T47D (cell line): ENCODE results near the gene KISS1R.

Experiments
- DNase-seq, 2 experiments: peaks; one replicate each; pipeline versions ENCODE4 v3.0.0 to v3.0.0-alpha.2; 2011 to 2012; ENCODE audit warnings: low read depth in 1 of 2, low spot score in 1 of 2
- JUND ChIP-seq: IDR thresholded peaks from 2 replicates; pipeline ENCODE4 v1.6.1; 2012; ENCODE audit warnings: low read depth
- in situ Hi-C: cut with HindIII; loops from 2 replicates; pipeline ENCODE4 v1.10.0; 2016; ENCODE audit warnings: low sequenced_read_pairs, low pct_unique_long_range_greater_than_20kb

Gene KISS1R

DNA sequence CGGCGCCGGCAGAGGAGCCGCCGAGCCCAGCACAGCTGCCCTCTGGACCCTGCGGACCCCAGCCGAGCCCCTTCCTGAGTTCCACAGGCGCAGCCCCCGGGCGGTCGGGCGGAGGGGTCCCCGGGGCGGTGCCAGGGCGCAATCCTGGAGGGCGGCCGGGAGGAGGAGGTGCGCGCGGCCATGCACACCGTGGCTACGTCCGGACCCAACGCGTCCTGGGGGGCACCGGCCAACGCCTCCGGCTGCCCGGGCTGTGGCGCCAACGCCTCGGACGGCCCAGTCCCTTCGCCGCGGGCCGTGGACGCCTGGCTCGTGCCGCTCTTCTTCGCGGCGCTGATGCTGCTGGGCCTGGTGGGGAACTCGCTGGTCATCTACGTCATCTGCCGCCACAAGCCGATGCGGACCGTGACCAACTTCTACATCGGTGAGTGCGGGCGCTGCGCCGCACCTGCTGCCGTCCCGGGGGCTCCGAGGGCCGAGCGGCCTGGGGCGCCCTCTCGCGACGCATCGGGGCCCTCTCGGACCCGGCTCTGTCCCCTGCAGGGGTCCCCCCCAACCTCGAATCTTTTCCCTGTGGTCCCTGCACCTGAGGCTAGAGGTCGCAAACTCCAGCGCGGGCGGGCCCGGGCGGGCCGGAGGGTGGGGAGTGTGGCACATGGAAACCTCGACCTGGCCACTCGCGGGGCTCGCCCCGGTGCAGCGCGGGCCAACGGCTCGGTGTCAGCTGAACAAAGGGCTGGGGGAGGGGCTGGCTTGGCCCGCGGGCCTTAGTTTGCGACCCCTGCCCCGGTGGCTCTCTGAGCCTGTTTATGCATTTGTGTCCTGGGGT lies at the start of gene KISS1R:
TSS of gene KISS1R (plus strand) at position 11 of the 829 bp plus-strand sequence. CDS start at position 181, 170 bp downstream.
- in situ Hi-C loops = no loop called here
- TF ChIP-seq JUND = no peak
- peak in 1 of 2 experiments; percentile 56 for DNase-seq

DNA sequence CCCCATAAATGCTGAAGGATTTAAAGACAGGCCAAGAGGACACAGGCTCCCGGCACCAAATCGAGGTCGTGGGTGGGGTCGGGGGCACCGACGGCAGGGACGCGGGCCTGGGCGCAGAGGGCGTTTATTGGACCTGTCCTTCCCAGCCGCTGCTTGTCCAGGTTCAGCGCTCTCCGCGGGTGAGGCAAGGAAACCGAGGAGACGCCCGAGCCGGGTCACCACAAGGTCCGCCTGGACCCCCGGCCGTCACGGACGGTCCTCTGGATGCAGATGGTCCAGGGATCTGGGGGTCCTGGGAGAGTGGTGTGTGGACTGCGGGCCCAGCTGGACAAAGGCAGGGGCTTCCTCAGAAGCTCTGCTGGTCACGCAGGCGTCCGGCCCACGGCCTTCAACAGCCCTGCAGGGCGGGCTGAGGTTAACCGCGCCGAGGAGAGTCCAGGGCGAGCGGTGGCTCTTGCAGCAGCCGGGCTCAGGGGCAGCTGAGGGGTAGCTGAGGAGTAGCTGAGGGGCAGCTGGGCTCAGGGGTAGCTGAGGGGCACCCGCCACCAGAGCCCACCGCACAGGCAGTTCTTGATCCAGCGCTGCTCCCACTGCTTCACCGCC lies 49.2 kb upstream of the KISS1R start:
- in situ Hi-C loops = no loop called here
- no peak for TF ChIP-seq JUND
- DNase-seq = no peak

DNA sequence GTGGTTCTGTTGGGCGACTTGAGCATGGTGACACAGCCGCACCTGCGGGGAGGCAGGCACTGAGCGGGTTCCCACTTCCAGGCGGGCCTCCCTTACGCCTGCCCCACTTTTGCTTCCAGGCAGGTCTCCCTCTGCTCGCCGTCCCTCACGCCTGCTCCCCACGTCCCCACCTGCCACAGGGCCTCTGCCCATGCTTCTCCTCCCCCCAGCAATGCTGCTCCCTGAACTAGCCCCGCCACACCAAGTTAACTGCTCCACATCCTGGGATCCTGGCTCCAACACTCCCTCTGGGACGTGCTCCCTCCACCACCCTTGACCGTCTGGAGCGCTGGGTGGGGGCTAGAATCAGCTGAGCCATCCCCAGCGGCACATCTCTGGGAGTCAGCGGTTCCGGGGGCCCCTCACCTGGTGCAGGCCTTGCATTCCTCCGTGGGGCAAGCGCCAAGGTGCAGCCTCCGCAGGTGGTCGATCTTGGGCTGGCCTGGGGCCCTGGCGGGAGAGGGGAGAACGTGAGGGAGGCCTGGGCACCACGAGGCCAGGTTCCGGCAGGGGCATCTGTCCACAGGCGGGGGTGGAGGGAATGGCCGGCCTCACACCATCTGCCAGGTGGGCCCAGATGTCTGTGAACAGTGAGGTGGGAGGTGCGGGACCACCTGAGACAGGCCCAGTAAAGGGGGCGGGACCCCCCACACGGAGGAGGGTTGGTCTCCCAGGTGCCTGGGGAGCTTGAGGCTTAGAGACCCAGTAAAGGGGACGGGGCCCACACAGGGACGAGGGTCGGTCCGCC lies 48.5 kb upstream of the KISS1R start:
- DNase-seq = no peak
- in situ Hi-C loops = no loop called here
- TF ChIP-seq JUND = no peak

DNA sequence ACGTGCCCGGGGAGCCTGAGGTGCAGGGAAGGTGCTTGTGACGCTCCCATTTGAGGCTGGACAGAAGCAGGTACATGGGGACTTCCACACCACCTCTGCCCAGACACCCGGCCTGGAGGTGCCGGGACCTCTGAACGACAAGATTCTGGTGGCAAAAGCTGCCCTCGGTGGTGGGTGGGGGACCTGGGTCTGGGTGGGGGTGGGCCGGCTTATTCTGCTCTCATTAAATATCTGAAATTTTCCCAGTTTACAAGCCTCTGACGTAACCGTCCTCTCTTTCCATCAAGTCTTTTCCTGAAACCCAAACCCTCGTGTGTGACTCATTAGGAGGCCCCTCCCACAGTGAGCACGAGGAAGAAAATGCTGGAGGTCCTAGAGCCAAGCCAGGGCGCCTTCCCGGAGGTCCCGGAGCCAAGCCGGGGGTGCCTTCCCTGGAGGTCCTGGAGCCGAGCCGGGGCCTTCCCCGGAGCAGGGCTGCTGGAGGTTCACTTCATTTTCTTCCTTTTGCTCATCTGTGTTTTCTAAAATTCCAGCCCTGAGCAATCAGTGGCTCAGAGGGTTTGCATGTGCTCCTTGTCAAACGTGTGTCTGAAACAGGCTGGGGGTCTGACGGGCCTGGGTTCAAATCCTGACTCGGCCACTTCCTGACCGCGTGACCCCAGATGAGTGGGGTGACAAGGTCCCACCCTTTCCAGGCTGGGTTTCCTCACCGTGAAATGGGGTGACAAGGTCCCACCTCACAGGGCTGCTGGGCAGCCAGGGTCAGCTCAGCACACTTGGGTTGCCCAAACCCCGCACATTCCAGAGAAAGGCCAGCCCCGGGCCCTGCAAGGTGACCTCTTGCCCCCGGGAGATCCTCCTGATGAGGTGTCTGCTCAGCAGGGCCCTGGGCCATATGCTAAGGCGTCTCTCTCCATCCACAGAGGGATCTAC lies 47.6 kb upstream of the KISS1R start:
- DNase-seq = no peak
- TF ChIP-seq JUND = no peak
- in situ Hi-C loops = no loop called here

DNA sequence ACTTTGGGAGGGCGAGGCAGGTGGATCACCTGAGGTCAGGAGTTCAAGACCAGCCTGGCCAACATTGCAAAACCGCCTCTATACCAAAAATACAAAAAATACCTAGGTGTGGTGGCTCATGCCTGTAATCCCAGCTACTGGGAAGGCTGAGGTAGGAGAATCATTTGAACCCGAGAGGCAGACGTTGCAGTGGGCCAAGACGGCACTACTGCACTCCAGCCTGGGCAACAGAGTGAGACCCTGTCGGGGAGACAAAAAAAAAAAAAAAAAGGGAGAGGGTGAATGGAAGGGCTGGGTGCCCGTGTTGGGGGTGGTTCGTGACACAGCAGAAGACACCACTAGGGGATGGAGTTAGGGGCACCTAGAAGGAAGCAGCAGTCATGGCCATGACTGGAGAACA lies 46.8 kb upstream of the KISS1R start:
- no peak for DNase-seq
- in situ Hi-C loops = no loop called here
- TF ChIP-seq JUND = no peak

DNA sequence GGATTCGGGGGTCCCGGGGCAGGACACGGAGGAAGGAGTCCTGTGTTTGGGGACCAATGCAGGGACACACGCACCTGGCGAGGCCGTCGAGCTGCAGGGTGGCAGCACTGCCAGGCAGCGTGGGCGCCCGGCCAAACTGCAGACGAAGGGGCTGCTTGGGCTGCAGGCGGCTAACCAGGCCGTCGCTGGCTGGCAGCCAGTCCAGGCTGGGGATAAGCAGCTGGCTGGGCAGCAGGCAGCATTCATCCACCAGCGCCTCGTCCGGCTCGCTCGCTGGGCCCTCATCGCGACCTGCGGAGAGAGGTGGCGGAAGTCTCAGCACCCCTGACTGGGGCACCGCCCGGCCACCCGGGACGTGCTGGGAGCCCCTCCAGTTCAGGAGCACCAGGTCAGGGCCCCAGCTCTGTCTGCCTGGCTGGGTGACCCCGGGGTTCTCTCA lies 46.2 kb upstream of the KISS1R start:
- in situ Hi-C loops = no loop called here
- no peak for TF ChIP-seq JUND
- DNase-seq = no peak

DNA sequence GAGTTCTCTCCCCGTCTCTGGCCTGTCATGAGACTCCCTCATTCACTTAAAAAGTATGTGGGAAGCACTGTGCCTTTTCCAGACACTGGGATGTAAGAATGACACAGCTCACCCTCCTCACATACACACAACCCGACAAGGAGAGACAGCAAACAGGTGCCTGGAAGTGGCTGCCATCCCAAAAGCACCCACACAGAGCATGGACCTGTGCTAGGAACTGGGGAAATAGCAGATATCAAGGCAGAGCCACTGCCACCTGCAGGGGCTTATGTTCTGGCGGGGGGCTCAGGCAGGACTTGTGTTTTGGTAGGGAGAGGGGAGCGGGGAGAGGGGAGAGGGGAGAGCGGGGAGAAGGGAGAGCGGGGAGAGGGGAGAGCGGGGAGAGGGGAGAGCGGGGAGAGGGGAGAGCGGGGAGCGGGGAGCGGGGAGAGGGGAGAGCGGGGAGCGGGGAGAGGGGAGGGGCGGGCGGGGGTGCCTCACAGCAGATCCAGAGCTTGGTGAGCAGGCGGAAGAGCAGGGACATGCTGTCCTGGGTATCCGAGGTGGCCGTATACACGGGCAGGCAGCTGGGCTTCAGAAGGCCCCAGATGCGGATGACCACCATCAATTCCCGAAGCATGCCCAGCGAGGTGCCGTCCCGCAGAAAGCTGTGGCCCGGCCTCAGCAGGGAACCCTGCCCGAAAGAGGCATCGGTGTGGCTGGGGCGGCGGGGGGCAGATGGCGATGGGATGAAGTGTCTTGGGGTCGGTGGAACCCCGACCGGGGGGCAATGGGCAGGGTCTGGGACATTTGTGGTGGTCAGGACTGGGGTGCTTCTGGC lies 45.5 kb upstream of the KISS1R start:
- no peak for TF ChIP-seq JUND
- in situ Hi-C loops = no loop called here

DNA sequence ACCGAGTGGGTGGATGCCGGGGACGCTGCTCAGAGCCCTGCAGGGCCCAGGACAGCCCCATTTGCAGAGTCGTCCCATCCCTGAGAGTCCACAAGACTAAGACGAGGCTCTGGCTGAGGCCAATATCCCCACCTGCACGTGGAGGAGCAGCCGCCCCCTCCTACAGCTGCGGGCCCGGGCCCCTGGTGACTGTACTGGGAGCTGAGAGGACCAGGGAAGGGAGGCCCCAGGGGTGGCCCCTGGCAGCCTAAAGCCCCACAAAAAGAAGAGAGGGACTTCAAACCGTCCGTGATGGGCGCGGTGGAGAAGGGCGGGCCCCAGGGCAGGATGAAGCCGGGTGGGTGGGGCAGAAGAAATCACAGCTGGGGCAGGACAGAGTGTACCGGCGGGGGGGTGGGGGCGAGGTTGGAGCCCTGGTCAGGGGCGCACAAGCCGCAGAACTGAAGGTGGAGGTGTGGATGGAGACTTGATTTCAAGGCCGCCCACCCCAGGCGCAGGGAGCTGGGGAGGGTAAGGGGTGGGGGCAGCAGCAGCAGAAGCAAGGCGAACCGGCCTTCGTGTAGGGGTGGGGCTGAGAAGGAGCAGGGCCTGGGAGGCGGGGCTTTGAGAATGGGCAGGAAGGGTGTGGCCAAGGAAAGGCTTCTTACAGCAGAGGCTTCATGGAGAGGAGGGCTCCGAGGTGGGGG lies 44.7 kb upstream of the KISS1R start:
- TF ChIP-seq JUND = no peak
- in situ Hi-C loops = no loop called here
- peak in 1 of 2 experiments; percentile 60 for DNase-seq

More for the DNA sequence above, 45.5 kb upstream of the KISS1R start:
- no peak for DNase-seq

DNA sequence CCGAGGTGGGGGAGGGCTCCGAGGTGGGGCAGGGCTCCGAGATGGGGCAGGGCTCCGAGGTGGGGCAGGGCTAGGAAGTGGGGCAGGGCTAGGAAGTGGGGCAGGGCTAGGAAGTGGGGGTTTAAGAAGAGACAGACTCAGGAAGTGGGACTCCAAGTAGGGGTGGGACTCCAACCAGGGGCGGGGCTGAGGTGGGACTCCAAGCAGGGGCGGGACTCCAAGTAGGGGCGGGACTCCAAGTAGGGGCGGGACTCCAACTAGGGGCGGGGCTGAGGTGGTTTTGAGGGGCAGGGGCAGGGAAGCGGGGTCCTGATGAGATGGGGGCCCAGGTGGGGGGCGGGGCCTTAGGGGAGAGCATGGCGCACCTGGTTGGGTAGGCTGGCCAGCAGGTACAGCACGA lies 44.0 kb upstream of the KISS1R start:
- TF ChIP-seq JUND = no peak
- peak in 1 of 2 experiments; percentile 53 for DNase-seq
- in situ Hi-C loops = no loop called here

DNA sequence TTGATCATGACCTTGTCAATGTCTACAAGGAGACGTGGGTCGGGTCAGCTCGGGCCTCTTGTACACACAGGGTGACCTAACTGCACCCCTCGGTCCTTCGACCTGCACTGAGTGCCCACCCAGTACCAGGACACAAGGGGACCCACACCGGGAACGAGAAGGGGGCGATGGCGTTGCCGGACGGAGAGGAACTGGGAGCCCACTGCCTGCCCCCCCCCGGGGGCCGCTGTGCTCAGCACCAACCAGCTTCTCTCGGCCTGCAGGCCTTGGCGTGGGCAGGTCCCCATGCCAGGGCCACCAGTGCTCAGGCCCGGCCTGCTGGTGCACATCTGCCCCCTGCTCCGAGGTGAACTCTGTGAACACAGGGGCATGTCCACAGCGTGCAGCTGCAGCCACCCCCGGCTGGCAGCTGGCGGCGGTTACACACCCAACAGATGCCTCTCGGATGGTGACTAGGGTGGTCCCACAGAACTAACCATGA lies 43.5 kb upstream of the KISS1R start:
- TF ChIP-seq JUND = no peak
- in situ Hi-C loops = no loop called here
- DNase-seq = no peak
